SK-N-SH treated with all-trans-retinoic acid at 6 μM for 48 hours (cell line): ENCODE measurements around the gene LHFPL2.

Experiments
- ATAC-seq: fragments of 200-7000 bp; cut with Tn5 transposase; 3 replicates; pipeline ENCODE4 v1.9.1; 2020; ENCODE audit warnings: mild to moderate bottlenecking, moderate library complexity
- ARNTL ChIP-seq: fragments of 450-650 bp; formaldehyde crosslinking; IDR thresholded peaks from 2 replicates; pipeline ENCODE4 v1.5.0; 2020; ENCODE audit warnings: low read depth, mild to moderate bottlenecking, moderate library complexity, borderline replicate concordance
- BACH2 ChIP-seq: fragments of 250-450 bp; sonication (Bioruptor Pico); IDR thresholded peaks from 2 replicates; pipeline ENCODE4 v1.9.0; 2021; ENCODE audit warnings: mild to moderate bottlenecking, borderline replicate concordance
- CSDC2 ChIP-seq: fragments of 250-450 bp; sonication (Bioruptor Pico); IDR thresholded peaks from 2 replicates; pipeline ENCODE4 v1.5.0; 2020; ENCODE audit warnings: mild to moderate bottlenecking, moderate library complexity
- ESRRG ChIP-seq: fragments of 250-450 bp; sonication (Bioruptor Pico); IDR thresholded peaks from 2 replicates; pipeline ENCODE4 v1.6.1; 2021; ENCODE audit warnings: mild to moderate bottlenecking
- GLIS3 ChIP-seq: fragments of 250-450 bp; sonication (Bioruptor Pico); IDR thresholded peaks from 2 replicates; pipeline ENCODE4 v1.5.0; 2020; ENCODE audit warnings: mild to moderate bottlenecking, moderate library complexity
- OSR1 ChIP-seq: fragments of 250-450 bp; sonication (Bioruptor Pico); IDR thresholded peaks from 2 replicates; pipeline ENCODE4 v1.8.0; 2022; ENCODE audit warnings: moderate library complexity, mild to moderate bottlenecking, inconsistent platforms
- PATZ1 ChIP-seq: fragments of 250-450 bp; sonication (Bioruptor Pico); IDR thresholded peaks from 2 replicates; pipeline ENCODE4 v1.8.0; 2020; ENCODE audit warnings: mild to moderate bottlenecking, moderate library complexity, borderline replicate concordance
- PPARA ChIP-seq: fragments of 250-450 bp; sonication (Bioruptor Pico); IDR thresholded peaks from 2 replicates; pipeline ENCODE4 v1.5.0; 2020; ENCODE audit warnings: mild to moderate bottlenecking, borderline replicate concordance
- RARB ChIP-seq: fragments of 250-450 bp; sonication (Bioruptor Pico); IDR thresholded peaks from 2 replicates; pipeline ENCODE4 v1.8.0; 2021; ENCODE audit warnings: mild to moderate bottlenecking, moderate library complexity
- SNAI2 ChIP-seq: fragments of 250-450 bp; sonication (Bioruptor Pico); IDR thresholded peaks from 2 replicates; pipeline ENCODE4 v1.5.0; 2020; ENCODE audit warnings: mild to moderate bottlenecking, moderate library complexity
- TCF4 ChIP-seq: fragments of 250-450 bp; sonication (Bioruptor Pico); IDR thresholded peaks from 2 replicates; pipeline ENCODE4 v1.8.0; 2021; ENCODE audit warnings: mild to moderate bottlenecking, moderate library complexity, borderline replicate concordance
- TOX ChIP-seq: fragments of 250-450 bp; sonication (Bioruptor Pico); IDR thresholded peaks from 2 replicates; pipeline ENCODE4 v1.8.0; 2021; ENCODE audit warnings: mild to moderate bottlenecking, moderate library complexity, borderline replicate concordance
- ZC3H10 ChIP-seq: fragments of 250-450 bp; sonication (Bioruptor Pico); IDR thresholded peaks from 2 replicates; pipeline ENCODE4 v1.5.1; 2021; ENCODE audit warnings: mild to moderate bottlenecking, moderate library complexity
- ZFP3 ChIP-seq: fragments of 250-450 bp; sonication (Bioruptor Pico); IDR thresholded peaks from 2 replicates; pipeline ENCODE4 v1.5.0; 2020; ENCODE audit warnings: mild to moderate bottlenecking, moderate library complexity
- ZFP30 ChIP-seq: fragments of 450-650 bp; formaldehyde crosslinking; IDR thresholded peaks from 2 replicates; pipeline ENCODE4 v1.5.0; 2022; ENCODE audit warnings: mild to moderate bottlenecking, moderate library complexity
- ZNF565 ChIP-seq: fragments of 450-650 bp; formaldehyde crosslinking; conservative IDR thresholded peaks from 2 replicates; pipeline ENCODE4 v1.5.0; 2020; ENCODE audit warnings: low read depth, mild to moderate bottlenecking, moderate library complexity
- ZNF70 ChIP-seq: fragments of 450-650 bp; formaldehyde crosslinking; IDR thresholded peaks from 2 replicates; pipeline ENCODE4 v1.5.0; 2020; ENCODE audit warnings: mild to moderate bottlenecking, moderate library complexity
- ZNF8 ChIP-seq: fragments of 450-650 bp; formaldehyde crosslinking; IDR thresholded peaks from 2 replicates; pipeline ENCODE4 v1.5.0; 2020; ENCODE audit warnings: mild to moderate bottlenecking, moderate library complexity
- TF ChIP-seq, protein P1 (sequence below): fragments of 250-450 bp; sonication (Bioruptor Pico); IDR thresholded peaks from 2 replicates; pipeline ENCODE4 v1.5.1; 2020; ENCODE audit warnings: low read depth, mild to moderate bottlenecking, moderate library complexity
- TF ChIP-seq, protein P2 (sequence below): fragments of 250-450 bp; sonication (Bioruptor Pico); IDR thresholded peaks from 2 replicates; pipeline ENCODE4 v1.8.0; 2021; ENCODE audit warnings: low read depth, mild to moderate bottlenecking, moderate library complexity, borderline replicate concordance

LHFPL2 gene

GRCh38 chr5:78562714-78563330, 85.8 kb downstream of the LHFPL2 start:
- TF ChIP-seq, protein P1, sequence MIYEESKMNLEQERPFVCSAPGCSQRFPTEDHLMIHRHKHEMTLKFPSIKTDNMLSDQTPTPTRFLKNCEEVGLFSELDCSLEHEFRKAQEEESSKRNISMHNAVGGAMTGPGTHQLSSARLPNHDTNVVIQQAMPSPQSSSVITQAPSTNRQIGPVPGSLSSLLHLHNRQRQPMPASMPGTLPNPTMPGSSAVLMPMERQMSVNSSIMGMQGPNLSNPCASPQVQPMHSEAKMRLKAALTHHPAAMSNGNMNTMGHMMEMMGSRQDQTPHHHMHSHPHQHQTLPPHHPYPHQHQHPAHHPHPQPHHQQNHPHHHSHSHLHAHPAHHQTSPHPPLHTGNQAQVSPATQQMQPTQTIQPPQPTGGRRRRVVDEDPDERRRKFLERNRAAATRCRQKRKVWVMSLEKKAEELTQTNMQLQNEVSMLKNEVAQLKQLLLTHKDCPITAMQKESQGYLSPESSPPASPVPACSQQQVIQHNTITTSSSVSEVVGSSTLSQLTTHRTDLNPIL (CRISPR knock-in tag): no peak
- TF ChIP-seq CSDC2 (CRISPR knock-in tag) (no peak), ZFP30 (CRISPR knock-in tag) (no peak), RARB (CRISPR knock-in tag) (no peak), ZNF70 (CRISPR knock-in tag) (no peak), PATZ1 (CRISPR knock-in tag) (no peak), TCF4 (CRISPR knock-in tag) (no peak)
- ATAC-seq: no peak; the same call in 2 of the 3 replicates

- no peak for ATAC-seq
- TF ChIP-seq ZNF70 (CRISPR knock-in tag): no peak
- no peak for TF ChIP-seq ZFP3 (CRISPR knock-in tag)
These were observed 86.6 kb downstream of the LHFPL2 start for GRCh38 chr5:78562001-78562400.

- TF ChIP-seq TOX (CRISPR knock-in tag) (no peak), ZNF565 (no peak), PATZ1 (CRISPR knock-in tag) (no peak), RARB (CRISPR knock-in tag) (no peak), ESRRG (CRISPR knock-in tag) (no peak), ZFP3 (CRISPR knock-in tag) (no peak), PPARA (CRISPR knock-in tag) (no peak), SNAI2 (CRISPR knock-in tag) (no peak), ZC3H10 (CRISPR knock-in tag) (no peak), GLIS3 (CRISPR knock-in tag) (no peak), ARNTL (CRISPR knock-in tag) (no peak), ZNF8 (CRISPR knock-in tag) (no peak)
- TF ChIP-seq, protein P1 (CRISPR knock-in tag): no peak
- TF ChIP-seq, protein P2, sequence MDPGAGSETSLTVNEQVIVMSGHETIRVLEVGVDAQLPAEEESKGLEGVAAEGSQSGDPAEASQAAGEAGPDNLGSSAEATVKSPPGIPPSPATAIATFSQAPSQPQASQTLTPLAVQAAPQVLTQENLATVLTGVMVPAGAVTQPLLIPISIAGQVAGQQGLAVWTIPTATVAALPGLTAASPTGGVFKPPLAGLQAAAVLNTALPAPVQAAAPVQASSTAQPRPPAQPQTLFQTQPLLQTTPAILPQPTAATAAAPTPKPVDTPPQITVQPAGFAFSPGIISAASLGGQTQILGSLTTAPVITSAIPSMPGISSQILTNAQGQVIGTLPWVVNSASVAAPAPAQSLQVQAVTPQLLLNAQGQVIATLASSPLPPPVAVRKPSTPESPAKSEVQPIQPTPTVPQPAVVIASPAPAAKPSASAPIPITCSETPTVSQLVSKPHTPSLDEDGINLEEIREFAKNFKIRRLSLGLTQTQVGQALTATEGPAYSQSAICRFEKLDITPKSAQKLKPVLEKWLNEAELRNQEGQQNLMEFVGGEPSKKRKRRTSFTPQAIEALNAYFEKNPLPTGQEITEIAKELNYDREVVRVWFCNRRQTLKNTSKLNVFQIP (CRISPR knock-in tag): no peak
- ATAC-seq: no peak
These were observed 87.3 kb downstream of the LHFPL2 start for GRCh38 chr5:78561261-78561660.

DNA sequence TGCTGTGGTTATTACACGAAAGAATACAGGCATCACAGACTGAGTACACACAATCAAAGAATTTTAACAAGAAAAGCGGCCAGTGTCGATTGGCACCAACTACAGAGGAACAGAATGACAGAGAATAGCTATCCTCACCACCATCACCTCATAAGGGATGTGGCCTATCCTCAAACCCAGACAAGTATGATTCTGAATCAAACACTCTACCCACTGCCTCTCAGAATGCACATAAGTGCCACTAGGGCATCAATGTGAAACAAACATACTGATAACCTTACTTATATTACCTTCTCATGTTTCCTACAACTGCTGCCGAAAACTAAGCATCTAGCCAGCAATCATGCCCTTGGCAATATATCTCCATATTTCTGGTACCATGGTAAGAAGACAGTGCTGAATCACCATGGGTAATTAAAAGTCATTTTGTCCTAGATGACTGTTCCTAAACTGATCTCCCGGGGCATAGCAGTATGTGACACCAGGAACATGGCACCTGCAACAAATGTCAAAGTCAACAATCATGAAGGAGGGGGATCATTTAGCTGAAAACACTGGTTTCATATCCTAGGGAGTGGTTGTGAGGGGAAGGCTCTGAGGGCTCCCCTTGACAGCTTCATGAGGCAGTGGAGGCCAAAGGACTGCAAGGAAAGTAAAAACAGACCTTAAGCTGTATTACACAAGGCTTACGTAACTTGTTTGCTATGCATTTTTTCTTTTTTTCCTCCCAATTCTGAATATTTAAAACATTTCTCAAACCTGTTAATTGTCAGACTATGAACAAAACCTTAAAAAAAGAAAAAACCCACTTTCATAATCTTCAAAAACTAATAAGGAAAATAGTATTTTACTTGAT, 88.3 kb downstream of the LHFPL2 start:
- no peak for ATAC-seq
- TF ChIP-seq TOX (CRISPR knock-in tag) (no peak), OSR1 (CRISPR knock-in tag) (no peak), ZNF565 (no peak), GLIS3 (CRISPR knock-in tag) (no peak), BACH2 (no peak), TCF4 (CRISPR knock-in tag) (no peak), RARB (CRISPR knock-in tag) (no peak), ZNF8 (CRISPR knock-in tag) (no peak)
